ENCODE measurements around the gene HOTAIR. TPM values are rescaled to one million over a fixed set of nuclear protein-coding genes. Genes with fewer than 3 reads are reported as not detected.

HOTAIR gene
- total and polyA plus RNA-seq, 9 donors, result 0.02 to 1.2 (median 0.28) TPM; not detected in 5

DNA sequence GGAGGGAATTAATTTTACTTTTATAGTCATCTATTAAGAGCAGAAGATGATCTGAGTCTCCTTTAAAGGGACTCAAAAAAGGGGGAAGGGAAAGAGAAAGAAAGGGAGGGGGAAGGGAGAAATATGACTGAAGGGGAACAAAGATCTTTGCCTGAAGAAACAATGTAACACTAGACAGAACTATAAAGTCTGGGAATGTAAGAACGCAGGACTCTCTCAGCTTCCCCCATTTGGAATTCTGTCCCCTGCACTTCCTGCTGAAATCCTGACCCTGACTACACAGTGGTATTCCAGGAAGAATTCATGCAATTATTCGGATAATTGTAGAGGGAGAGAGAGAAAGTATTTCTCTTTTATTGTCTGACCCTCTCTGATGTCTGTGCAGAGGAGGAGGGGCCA, 10.4 kb downstream of the HOTAIR start:
- 9 to 29% (median 20%) methylated on average over 2 of the region's 2 CpGs for WGBS, 3 donors
- no peak for TF ChIP-seq EP300 (IDR thresholded peaks at IDR 0.05)
- TF ChIP-seq POLR2A (IDR thresholded peaks at IDR 0.05), result no peak
- TF ChIP-seq, protein P1, sequence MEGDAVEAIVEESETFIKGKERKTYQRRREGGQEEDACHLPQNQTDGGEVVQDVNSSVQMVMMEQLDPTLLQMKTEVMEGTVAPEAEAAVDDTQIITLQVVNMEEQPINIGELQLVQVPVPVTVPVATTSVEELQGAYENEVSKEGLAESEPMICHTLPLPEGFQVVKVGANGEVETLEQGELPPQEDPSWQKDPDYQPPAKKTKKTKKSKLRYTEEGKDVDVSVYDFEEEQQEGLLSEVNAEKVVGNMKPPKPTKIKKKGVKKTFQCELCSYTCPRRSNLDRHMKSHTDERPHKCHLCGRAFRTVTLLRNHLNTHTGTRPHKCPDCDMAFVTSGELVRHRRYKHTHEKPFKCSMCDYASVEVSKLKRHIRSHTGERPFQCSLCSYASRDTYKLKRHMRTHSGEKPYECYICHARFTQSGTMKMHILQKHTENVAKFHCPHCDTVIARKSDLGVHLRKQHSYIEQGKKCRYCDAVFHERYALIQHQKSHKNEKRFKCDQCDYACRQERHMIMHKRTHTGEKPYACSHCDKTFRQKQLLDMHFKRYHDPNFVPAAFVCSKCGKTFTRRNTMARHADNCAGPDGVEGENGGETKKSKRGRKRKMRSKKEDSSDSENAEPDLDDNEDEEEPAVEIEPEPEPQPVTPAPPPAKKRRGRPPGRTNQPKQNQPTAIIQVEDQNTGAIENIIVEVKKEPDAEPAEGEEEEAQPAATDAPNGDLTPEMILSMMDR (IDR thresholded peaks at IDR 0.05), result no peak
- H3K27ac ChIP-seq, result no peak overlapping the region

DNA sequence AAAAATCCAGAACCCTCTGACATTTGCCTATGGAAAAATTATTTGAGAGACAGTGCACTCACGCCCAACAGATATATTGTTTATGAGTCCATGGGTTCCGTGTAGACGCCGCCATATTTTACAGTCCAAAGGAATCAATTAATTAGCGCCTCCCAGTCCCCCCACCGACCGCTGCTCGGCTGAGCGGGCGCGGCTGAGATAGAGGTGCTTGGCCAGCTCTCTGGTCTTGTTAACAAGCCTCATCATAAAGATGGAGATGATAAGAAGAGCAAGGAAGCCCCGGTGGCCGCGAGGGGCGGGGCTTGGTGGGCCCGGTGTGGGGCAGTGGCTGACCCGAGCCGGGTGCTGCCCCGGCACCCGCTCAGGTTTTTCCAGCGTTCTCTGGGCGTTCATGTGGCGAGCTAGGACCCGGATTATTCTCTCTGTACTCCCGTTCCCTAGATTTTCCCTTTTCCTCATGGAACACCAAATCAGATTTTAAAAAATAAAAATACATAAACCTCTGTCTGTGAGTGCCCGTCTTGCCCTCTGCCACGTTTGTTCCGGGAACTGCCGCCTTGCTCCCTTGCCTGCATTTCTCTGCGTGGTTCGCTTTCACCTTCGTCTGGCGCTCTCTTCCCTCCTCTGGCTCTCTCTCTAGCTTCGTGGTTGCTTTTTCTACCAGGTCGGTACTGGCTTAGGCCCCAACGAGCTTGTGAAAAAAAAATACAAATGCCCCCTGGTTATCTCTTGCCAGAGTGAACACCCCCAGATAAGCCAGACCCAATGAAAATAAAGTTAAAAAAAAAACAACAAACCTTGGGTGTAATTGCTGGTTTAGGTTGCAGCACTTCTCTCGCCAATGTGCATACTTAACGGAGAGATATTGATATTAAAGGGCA, 11.1 kb downstream of the HOTAIR start:
- Histone ChIP-seq H3K4me3 (no peak overlapping the region), H3K27ac (no peak overlapping the region), H3K9me3 (no peaks in the 10 kb centered on the region), H3K4me1 (ENCODE audit: insufficient read depth) (peaks cover 2% of the 10 kb centered on the region), H3K27me3 (peaks cover 17% of the 10 kb centered on the region), H3K36me3 (no peaks in the 10 kb centered on the region)
- intact Hi-C loops (cut with DNase I), result no loop called here
- no peak for TF ChIP-seq EP300 (IDR thresholded peaks at IDR 0.05)
- TF ChIP-seq, protein P1 (IDR thresholded peaks at IDR 0.05), result no peak
- TF ChIP-seq POLR2A (IDR thresholded peaks at IDR 0.05), result no peak
- WGBS, 3 donors, result 13 to 25% (median 15%) methylated on average over 38 of the region's 38 CpGs
- no peak for DNase-seq

More for the DNA sequence above, 10.4 kb downstream of the HOTAIR start:
- Histone ChIP-seq H3K9me3 (no peaks in the 10 kb centered on the region), H3K4me3 (no peak overlapping the region), H3K36me3 (no peaks in the 10 kb centered on the region), H3K4me1 (ENCODE audit: insufficient read depth) (peaks cover 2% of the 10 kb centered on the region), H3K27me3 (peaks cover 17% of the 10 kb centered on the region)
- DNase-seq, result no peak
- intact Hi-C loops (cut with DNase I), result no loop called here

GRCh38 chr12:53963005-53963404, 11.7 kb downstream of the HOTAIR start:
- no peak overlapping the region for H3K4me3 ChIP-seq

GRCh38 chr12:53961025-53961761, 13.6 kb downstream of the HOTAIR start:
- H3K4me3 ChIP-seq, result no peak overlapping the region
- WGBS, 3 donors, result 2 to 9% (median 3%) methylated on average over 36 to 72 of the region's 72 CpGs
- H3K27ac ChIP-seq, result no peak overlapping the region
- H3K36me3 ChIP-seq, result no peaks in the 10 kb centered on the region
- no peaks in the 10 kb centered on the region for H3K9me3 ChIP-seq
- H3K27me3 ChIP-seq, result peaks cover 13% of the 10 kb centered on the region
- peaks cover 2% of the 10 kb centered on the region for H3K4me1 ChIP-seq (ENCODE audit: insufficient read depth)
- intact Hi-C loops (cut with DNase I), result no loop called here
- TF ChIP-seq EP300 (IDR thresholded peaks at IDR 0.05) (no peak), POLR2A (IDR thresholded peaks at IDR 0.05) (no peak)
- TF ChIP-seq, protein P1 (IDR thresholded peaks at IDR 0.05), result no peak
- no peak for DNase-seq

More at GRCh38 chr12:53963005-53963404, 11.7 kb downstream of the HOTAIR start:
- 29 to 50% (median 29%) methylated on average over 7 of the region's 7 CpGs for WGBS, 3 donors
- Histone ChIP-seq H3K4me1 (ENCODE audit: insufficient read depth) (peaks cover 2% of the 10 kb centered on the region), H3K27ac (no peak overlapping the region), H3K27me3 (peaks cover 17% of the 10 kb centered on the region), H3K9me3 (no peaks in the 10 kb centered on the region), H3K36me3 (no peaks in the 10 kb centered on the region)
- intact Hi-C loops (cut with DNase I), result no loop called here
- no peak for DNase-seq
- no peak for TF ChIP-seq EP300 (IDR thresholded peaks at IDR 0.05)
- no peak for TF ChIP-seq POLR2A (IDR thresholded peaks at IDR 0.05)
- TF ChIP-seq, protein P1 (IDR thresholded peaks at IDR 0.05), result no peak
